Caco-2 (cell line): ENCODE results near the gene SLC1A3. TPM values are rescaled to one million over a fixed set of nuclear protein-coding genes. Genes with fewer than 3 reads are reported as not detected.
A peak's percentile ranks its signal among the peaks of the same experiment; 100 is the strongest.

Experiments used
- BruUV-seq: library from RNA; stranded (reverse); fragments of 400-500 nt; replicated peaks from 2 replicates; lab custom pipeline; 2021; lab: Mats Ljungman, UMichigan
- CTCF ChIA-PET: fragments of 300-600 bp; sonication (Branson Sonifier 250); formaldehyde crosslinking; loops from one replicate; lab custom pipeline; 2022; ENCODE audit warnings: antibody characterized with exemption; lab: Charles Lee
- POLR2A ChIA-PET: fragments of 300-600 bp; sonication (Branson Sonifier 250); formaldehyde crosslinking; loops from one replicate; lab custom pipeline; 2022; ENCODE audit warnings: antibody characterized with exemption; lab: Charles Lee
- DNase-seq, 2 experiments: peaks; one replicate each; pipeline versions ENCODE4 v3.0.0 to v3.0.0-alpha.2; 2020 to 2022
- H3K27me3 ChIP-seq: replicated peaks from 2 replicates; pipeline ENCODE4 v1.6.0; 2011; ENCODE audit warnings: low read length; ENCODE audit not compliant: control insufficient read depth, insufficient read depth
- H3K36me3 ChIP-seq: 2 replicates; pipeline ENCODE4 v1.5.1; 2011; ENCODE audit warnings: low read length; ENCODE audit not compliant: control insufficient read depth, insufficient read depth
- H3K4me1 ChIP-seq: fragments of 250-450 bp; sonication (Bioruptor Pico); 2 replicates; pipeline ENCODE4 v1.5.1; 2020; ENCODE audit warnings: mild to moderate bottlenecking
- H3K4me3 ChIP-seq: 2 replicates; pipeline ENCODE4 v1.5.1; 2011; ENCODE audit warnings: low read depth, mild to moderate bottlenecking, control low read depth, low read length
- H3K9me3 ChIP-seq: fragments of 250-450 bp; sonication (Bioruptor Pico); 2 replicates; pipeline ENCODE4 v1.5.1; 2020; ENCODE audit warnings: mild to moderate bottlenecking, moderate library complexity
- H3K27ac Mint-ChIP-seq: one replicate; pipeline ENCODE4 v1.8.0; 2022; ENCODE audit warnings: mixed read lengths; ENCODE audit not compliant: unreplicated experiment
- H3K27me3 Mint-ChIP-seq: one replicate; pipeline ENCODE4 v1.8.0; 2022; ENCODE audit warnings: mixed read lengths; ENCODE audit not compliant: insufficient read depth, unreplicated experiment
- H3K36me3 Mint-ChIP-seq: one replicate; pipeline ENCODE4 v1.8.0; 2022; ENCODE audit warnings: mild to moderate bottlenecking, mixed read lengths; ENCODE audit not compliant: insufficient read depth, unreplicated experiment
- H3K4me1 Mint-ChIP-seq: one replicate; pipeline ENCODE4 v1.8.0; 2022; ENCODE audit warnings: low read depth, mixed read lengths; ENCODE audit not compliant: unreplicated experiment
- H3K4me3 Mint-ChIP-seq: one replicate; pipeline ENCODE4 v1.8.0; 2022; ENCODE audit warnings: mild to moderate bottlenecking, moderate library complexity, mixed read lengths; ENCODE audit not compliant: unreplicated experiment
- H3K9me3 Mint-ChIP-seq: one replicate; pipeline ENCODE4 v1.8.0; 2022; ENCODE audit warnings: mixed read lengths; ENCODE audit not compliant: unreplicated experiment
- CTCF ChIP-seq, 2 experiments: fragments of 200-600 bp in 1 of 2; IDR thresholded peaks; 1 replicate in 1 of 2; 2 replicates in 1 of 2; pipeline versions ENCODE4 v1.5.1 to v1.8.0; 2011 to 2022; ENCODE audit warnings: antibody characterized with exemption in 1 of 2, control low read depth in 1 of 2, inconsistent platforms in 1 of 2, low read depth in 1 of 2, low read length in 1 of 2, mild to moderate bottlenecking in 1 of 2, moderate library complexity in 1 of 2; ENCODE audit not compliant: insufficient read depth in 1 of 2, severe bottlenecking in 1 of 2, unreplicated experiment in 1 of 2
- intact Hi-C: fragments of 100-400 bp; cut with micrococcal nuclease; formaldehyde crosslinking; loops from one replicate; pipeline ENCODE4 v1.10.0; 2022; ENCODE audit not compliant: unreplicated experiment
- total RNA-seq: library from RNA; stranded (reverse); gene quantifications from 2 replicates; pipeline ENCODE4 v1.2.3, GENCODE V29; 2022

The SLC1A3 gene
- total RNA-seq, 1 experiment from 2014 or later: 178 TPM

GRCh38 chr5:36628695-36629094 lies 22.3 kb downstream of the SLC1A3 start:
- H3K27ac Mint-ChIP-seq: peak overlapping the region; percentile 32
- H3K36me3 Mint-ChIP-seq: peaks cover 61% of the 10 kb centered on the region
- ChIA-PET POLR2A (no interaction called here), CTCF (no interaction called here)
- no peak overlapping the region for H3K4me3 Mint-ChIP-seq
- peaks cover 28% of the 10 kb centered on the region for H3K4me1 Mint-ChIP-seq
- Histone ChIP-seq H3K4me1 (peaks cover 13% of the 10 kb centered on the region; the same call in 1 of the 2 replicates), H3K9me3 (no peaks in the 10 kb centered on the region), H3K36me3 (no peaks in the 10 kb centered on the region), H3K4me3 (no peak overlapping the region), H3K27me3 (no peaks in the 10 kb centered on the region)
- no peak for DNase-seq
- no peaks in the 10 kb centered on the region for H3K9me3 Mint-ChIP-seq
- BruUV-seq: no TSS peak
- no peaks in the 10 kb centered on the region for H3K27me3 Mint-ChIP-seq
- TF ChIP-seq CTCF (IDR thresholded peaks at IDR 0.05; ENCODE audit: insufficient read depth in 1 of 2, low read depth in 1 of 2, low read length in 1 of 2, severe bottlenecking in 1 of 2, unreplicated experiment in 1 of 2): no peak
- intact Hi-C loops: no loop called here

GRCh38 chr5:36629729-36630128 lies 23.3 kb downstream of the SLC1A3 start:
- H3K4me3 ChIP-seq: no peak overlapping the region
- no peaks in the 10 kb centered on the region for H3K9me3 ChIP-seq
- Mint-ChIP-seq H3K4me3 (no peak overlapping the region), H3K9me3 (no peaks in the 10 kb centered on the region), H3K27me3 (no peaks in the 10 kb centered on the region), H3K36me3 (peaks cover 64% of the 10 kb centered on the region), H3K27ac (no peak overlapping the region), H3K4me1 (peaks cover 30% of the 10 kb centered on the region)
- no TSS peak for BruUV-seq
- peaks cover 16% of the 10 kb centered on the region for H3K4me1 ChIP-seq
- ChIA-PET CTCF (interaction anchor here (0.6 kb wide), 1 partner anchor 25 kb away, joined by 3 read pairs; no protein-coding TSS in a partner anchor), POLR2A (no interaction called here)
- H3K36me3 ChIP-seq: no peaks in the 10 kb centered on the region
- no peak for DNase-seq
- TF ChIP-seq CTCF (IDR thresholded peaks at IDR 0.05; ENCODE audit: insufficient read depth in 1 of 2, low read depth in 1 of 2, low read length in 1 of 2, severe bottlenecking in 1 of 2, unreplicated experiment in 1 of 2): no peak
- no peaks in the 10 kb centered on the region for H3K27me3 ChIP-seq
- intact Hi-C loops: no loop called here

DNA sequence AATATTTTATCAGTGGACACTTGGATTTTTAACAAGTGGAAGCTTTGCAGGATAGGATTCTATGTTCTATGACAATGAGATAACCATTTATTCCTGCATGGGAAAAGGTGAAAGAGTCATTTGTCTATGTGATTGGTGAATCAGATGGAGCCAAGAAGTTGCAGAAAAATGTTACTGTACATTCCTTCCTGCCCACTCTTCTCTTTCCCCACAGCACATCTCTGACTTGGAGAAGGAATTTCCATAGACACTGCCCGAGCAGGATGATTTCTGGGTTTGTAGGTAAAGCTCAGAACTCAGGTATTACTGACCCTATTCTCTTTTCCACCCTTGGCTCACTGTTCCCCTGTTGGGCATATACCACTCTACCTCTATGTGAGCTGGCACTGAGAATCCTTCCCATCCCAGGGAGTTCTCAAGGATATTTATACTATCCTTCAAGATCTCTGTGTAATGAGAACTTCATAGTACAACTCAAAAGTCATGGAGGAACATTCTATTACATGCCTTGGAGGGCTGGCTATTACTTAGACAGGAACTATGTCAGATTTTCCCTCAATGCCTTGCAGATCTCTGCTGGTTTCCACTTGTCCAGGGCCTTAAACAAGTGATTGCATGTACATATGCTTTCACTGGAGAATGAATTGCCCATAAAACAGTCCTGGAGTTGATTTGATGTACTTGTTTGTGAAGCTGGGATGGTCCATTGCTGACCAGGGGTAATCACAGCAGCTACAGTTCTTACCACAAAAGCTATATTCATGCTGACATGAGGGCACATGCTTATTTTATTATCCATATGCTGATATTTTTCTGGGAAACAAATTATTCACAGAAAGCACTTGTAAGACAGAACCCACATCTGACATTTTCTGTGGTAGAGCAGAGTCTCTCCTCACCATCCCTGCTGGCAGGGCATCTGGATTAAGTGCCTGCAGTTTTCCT lies 24.1 kb downstream of the SLC1A3 start:
- intact Hi-C loops: no loop called here
- Histone ChIP-seq H3K4me3 (no peak overlapping the region), H3K9me3 (no peaks in the 10 kb centered on the region), H3K4me1 (peaks cover 17% of the 10 kb centered on the region), H3K27me3 (no peaks in the 10 kb centered on the region), H3K36me3 (no peaks in the 10 kb centered on the region)
- Mint-ChIP-seq H3K36me3 (peaks cover 70% of the 10 kb centered on the region), H3K4me3 (no peak overlapping the region), H3K27me3 (no peaks in the 10 kb centered on the region), H3K4me1 (peaks cover 32% of the 10 kb centered on the region), H3K27ac (no peak overlapping the region), H3K9me3 (no peaks in the 10 kb centered on the region)
- CTCF ChIA-PET: interaction anchor here (0.6 kb wide), 1 partner anchor 26 kb away, joined by 3 read pairs; no protein-coding TSS in a partner anchor
- TF ChIP-seq CTCF (IDR thresholded peaks at IDR 0.05; ENCODE audit: insufficient read depth in 1 of 2, low read depth in 1 of 2, low read length in 1 of 2, severe bottlenecking in 1 of 2, unreplicated experiment in 1 of 2): no peak
- DNase-seq: no peak
- no TSS peak for BruUV-seq
- POLR2A ChIA-PET: no interaction called here
